ENCODE results near the gene CYFIP1. TPM values are rescaled to one million over a fixed set of nuclear protein-coding genes. Genes with fewer than 3 reads are reported as not detected.

The CYFIP1 gene
- total and polyA plus RNA-seq, 10 donors = 11.5 to 139 (median 84.9) TPM

DNA sequence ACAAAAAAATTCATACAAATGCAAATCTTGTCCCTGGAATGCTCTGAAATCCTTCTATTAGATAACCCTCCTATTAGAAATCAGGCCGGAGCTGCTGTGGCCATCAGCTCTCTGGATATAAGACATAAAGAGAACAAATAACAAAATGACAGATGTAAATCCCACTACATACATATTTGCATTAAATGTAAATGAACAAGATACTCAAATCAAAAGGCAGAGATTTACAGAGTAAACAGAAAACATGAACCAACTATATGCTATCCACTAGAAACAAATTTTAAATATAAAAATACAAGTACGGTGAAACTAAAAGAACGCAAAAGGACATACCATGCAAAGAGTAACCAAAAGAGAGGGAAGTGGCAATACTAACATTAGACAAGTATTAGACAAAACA, 10.7 kb downstream of the CYFIP1 start:
- no peak overlapping the region for H3K27ac ChIP-seq
- 95 to 98% (median 97%) methylated on average over 3 of the region's 3 CpGs for WGBS, 5 donors
- H3K27me3 ChIP-seq (replicated peaks in 1 of 7) = no peaks in the 10 kb centered on the region
- no peak for TF ChIP-seq POLR2A (IDR thresholded peaks at IDR 0.05)
- TF ChIP-seq POLR2AphosphoS5 (IDR thresholded peaks at IDR 0.05) = no peak
- TF ChIP-seq CTCF (IDR thresholded peaks at IDR 0.05 in 8 of 11, conservative IDR thresholded peaks at IDR 0.05 in 3 of 11) = no peak
- H3K4me1 ChIP-seq = peaks cover 0 to 26% (median 6%) of the 10 kb centered on the region in 6 donors
- H3K36me3 ChIP-seq = peaks cover 0 to 6% (median 0%) of the 10 kb centered on the region in 6 donors
- intact Hi-C loops (cut with DNase I; ENCODE audit: low total_unique reads) = no loop called here
- DNase-seq = no peak
- peaks cover 0 to 15% (median 5%) of the 10 kb centered on the region in 8 donors for H3K9me3 ChIP-seq
- no peak overlapping the region for H3K4me3 ChIP-seq

DNA sequence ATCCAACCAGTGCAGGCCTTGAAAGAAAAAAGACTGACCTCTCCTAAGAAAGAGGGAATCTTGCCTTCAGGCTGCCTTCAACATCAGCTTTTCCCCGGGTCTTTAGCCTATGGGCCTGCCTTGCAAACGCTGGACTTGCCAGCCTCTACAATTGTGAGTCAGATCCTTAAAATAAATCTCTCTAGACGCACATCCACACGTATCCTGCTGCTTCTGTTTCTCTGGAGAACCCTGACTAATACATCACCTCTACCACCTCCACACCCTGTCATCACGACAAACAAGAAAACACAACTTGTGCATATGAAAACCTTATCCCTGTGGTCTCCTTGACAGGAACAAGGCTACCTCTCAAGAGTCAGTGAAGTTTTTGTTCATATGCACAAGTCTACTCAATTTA, 11.8 kb downstream of the CYFIP1 start:
- intact Hi-C loops (cut with DNase I; ENCODE audit: low total_unique reads) = no loop called here
- TF ChIP-seq POLR2A (IDR thresholded peaks at IDR 0.05) (no peak), POLR2AphosphoS5 (IDR thresholded peaks at IDR 0.05) (no peak), CTCF (IDR thresholded peaks at IDR 0.05 in 8 of 11, conservative IDR thresholded peaks at IDR 0.05 in 3 of 11) (no peak)
- 41 to 80% (median 75%) methylated on average over 5 of the region's 5 CpGs for WGBS, 5 donors
- Histone ChIP-seq H3K4me3 (no peak overlapping the region), H3K9me3 (peaks cover 0 to 15% (median 5%) of the 10 kb centered on the region in 8 donors), H3K36me3 (peaks cover 0 to 6% (median 0%) of the 10 kb centered on the region in 6 donors), H3K27ac (no peak overlapping the region), H3K4me1 (peaks cover 0 to 27% (median 12%) of the 10 kb centered on the region in 6 donors), H3K27me3 (replicated peaks in 1 of 7) (no peaks in the 10 kb centered on the region)
- peak; percentile 8 for DNase-seq

GRCh38 chr15:22967084-22967770, 12.9 kb downstream of the CYFIP1 start:
- no peak for TF ChIP-seq CTCF (IDR thresholded peaks at IDR 0.05 in 8 of 11, conservative IDR thresholded peaks at IDR 0.05 in 3 of 11)
- TF ChIP-seq POLR2A (IDR thresholded peaks at IDR 0.05) = no peak
- no peak for TF ChIP-seq POLR2AphosphoS5 (IDR thresholded peaks at IDR 0.05)
- Histone ChIP-seq H3K9me3 (peaks cover 0 to 15% (median 5%) of the 10 kb centered on the region in 8 donors), H3K27ac (no peak overlapping the region), H3K36me3 (peaks cover 0 to 6% (median 0%) of the 10 kb centered on the region in 6 donors), H3K4me3 (no peak overlapping the region), H3K4me1 (peaks cover 4 to 31% (median 18%) of the 10 kb centered on the region in 6 donors), H3K27me3 (replicated peaks in 1 of 7) (no peaks in the 10 kb centered on the region)
- WGBS, 5 donors = 88 to 96% (median 92%) methylated on average over 11 to 15 of the region's 15 CpGs
- intact Hi-C loops (cut with DNase I; ENCODE audit: low total_unique reads) = no loop called here
- DNase-seq = peak; percentile 55

- peaks cover 0 to 6% (median 0%) of the 10 kb centered on the region in 6 donors for H3K36me3 ChIP-seq
- intact Hi-C loops (cut with DNase I; ENCODE audit: low total_unique reads) = no loop called here
- H3K27ac ChIP-seq = no peak overlapping the region
- peaks cover 0 to 15% (median 5%) of the 10 kb centered on the region in 8 donors for H3K9me3 ChIP-seq
- peaks cover 11 to 33% (median 25%) of the 10 kb centered on the region in 6 donors for H3K4me1 ChIP-seq
- WGBS, 5 donors = 89 to 94% (median 92%) methylated on average over 20 of the region's 20 CpGs
- H3K4me3 ChIP-seq = no peak overlapping the region
- peak; percentile 42 for DNase-seq
- H3K27me3 ChIP-seq (replicated peaks in 1 of 7) = no peaks in the 10 kb centered on the region
- TF ChIP-seq POLR2AphosphoS5 (IDR thresholded peaks at IDR 0.05) (no peak), CTCF (IDR thresholded peaks at IDR 0.05 in 8 of 11, conservative IDR thresholded peaks at IDR 0.05 in 3 of 11) (no peak), POLR2A (IDR thresholded peaks at IDR 0.05) (no peak)
Observed at GRCh38 chr15:22966321-22967083, 13.7 kb downstream of the CYFIP1 start.

Measured in spleen (tissue), 11 donors.